Glomerular endothelial cell (primary cell): ENCODE data around the gene UNC119B. TPM values are rescaled to one million over a fixed set of nuclear protein-coding genes. Genes with fewer than 3 reads are reported as not detected.

ENCODE experiments used
- DNase-seq: peaks from one replicate; pipeline ENCODE4 v3.0.0-alpha.2; 2011; ENCODE audit warnings: low read depth, low spot score; ENCODE audit errors: extremely low read depth
- total RNA-seq: library from RNA; depleted of rRNA; stranded (reverse); fragments of >200 nt; gene quantifications from 2 replicates; pipeline ENCODE4 v1.2.3, GENCODE V29; 2015

UNC119B gene
- total RNA-seq, 1 donor from 2014 or later, result 25.3 TPM

DNA sequence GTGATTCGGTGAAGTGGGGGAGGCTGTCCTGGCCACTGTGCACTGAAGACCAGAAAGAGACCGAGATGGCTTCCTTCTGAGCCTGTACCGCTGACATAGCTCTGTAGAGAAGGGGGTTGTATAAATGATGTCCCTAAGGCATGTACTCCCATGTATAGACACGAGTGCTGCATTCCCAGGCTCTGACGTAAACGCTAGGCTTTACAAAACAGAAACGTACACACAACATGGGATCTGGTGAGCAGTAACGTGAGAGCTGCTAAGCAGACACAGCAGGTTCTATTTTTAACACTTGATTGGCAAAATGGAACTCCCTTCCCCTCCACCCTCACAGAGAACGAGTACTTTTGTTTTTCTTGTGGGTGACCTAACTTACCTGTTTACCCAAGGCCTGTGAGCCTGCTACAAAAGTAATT, 51.3 kb downstream of the UNC119B start:
- no peak for DNase-seq

DNA sequence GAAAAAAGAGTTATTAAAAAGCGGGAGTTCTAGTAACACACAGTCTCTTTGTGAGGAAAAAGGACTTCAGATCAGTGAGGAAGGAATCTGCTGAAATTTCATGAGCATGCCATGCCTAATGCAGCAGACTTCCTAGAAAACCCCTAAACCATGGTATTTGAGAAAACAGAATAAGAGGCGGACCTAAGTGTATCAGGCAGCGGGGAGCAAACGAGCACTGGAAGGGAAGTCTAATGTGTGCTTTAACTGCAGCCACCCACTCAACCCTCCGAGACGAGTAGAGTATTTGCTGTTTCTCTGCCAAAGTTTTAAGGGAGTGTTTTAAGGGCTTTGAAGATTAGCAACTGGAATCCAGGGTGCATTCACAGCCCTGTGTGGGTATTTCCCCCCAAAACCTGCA, 51.8 kb downstream of the UNC119B start:
- DNase-seq, result no peak

- no peak for DNase-seq
These were observed 53.0 kb downstream of the UNC119B start for GRCh38 chr12:120763250-120763649.

DNA sequence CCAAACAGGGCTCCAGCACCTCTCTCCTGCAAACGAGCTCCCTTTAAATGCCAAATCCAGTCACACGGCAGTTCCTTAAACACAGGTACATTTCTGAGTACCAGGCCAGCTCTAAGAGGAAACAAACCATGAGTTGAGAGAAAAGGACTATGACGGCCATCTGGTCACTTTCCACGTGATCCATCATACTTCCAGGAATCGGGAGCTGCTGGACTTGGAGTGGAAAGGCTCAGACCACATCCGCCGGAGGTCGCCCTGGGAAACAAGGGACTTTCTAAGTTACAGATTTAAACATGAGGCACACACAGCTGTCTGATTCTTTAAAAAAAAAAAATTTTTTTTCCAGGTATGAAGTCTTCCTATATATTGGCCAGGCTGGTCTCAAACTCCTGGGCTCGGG, 54.6 kb downstream of the UNC119B start:
- no peak for DNase-seq

GRCh38 chr12:120766566-120766965, 56.3 kb downstream of the UNC119B start:
- no peak for DNase-seq

- no peak for DNase-seq
These were observed 57.1 kb downstream of the UNC119B start for GRCh38 chr12:120767071-120768024.

DNA sequence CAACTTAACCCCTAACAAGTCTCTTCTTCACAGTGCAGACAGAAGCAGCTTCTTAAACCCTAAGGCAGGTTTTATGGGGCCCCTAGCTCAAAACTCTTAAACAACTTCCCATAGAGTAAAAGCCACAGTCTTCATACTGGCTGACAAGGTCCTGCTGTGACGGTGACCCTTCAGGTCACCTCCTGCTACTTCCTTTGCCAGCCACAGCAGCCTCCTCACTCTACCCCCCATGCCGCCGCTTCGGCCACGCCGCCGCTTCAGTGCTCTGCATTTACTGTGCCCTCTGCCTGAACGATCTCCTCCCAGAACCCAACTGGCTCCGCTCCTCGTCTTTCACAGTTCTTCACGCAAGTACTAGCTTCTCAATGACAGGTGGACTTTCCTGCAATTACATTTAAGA, 60.8 kb downstream of the UNC119B start:
- no peak for DNase-seq

Other genes with a start within 250 kb of the UNC119B start
- 77.6 and 104 TPM in 2 replicates for gene SRSF9, start 240.7 kb upstream of the UNC119B start, total RNA-seq
- gene DYNLL1, start 214.3 kb upstream of the UNC119B start, total RNA-seq, result 425 and 462 TPM in 2 replicates
- 17.6 and 30.3 TPM in 2 replicates for gene COQ5, start 181.3 kb upstream of the UNC119B start, total RNA-seq
- gene RNF10, start 176.1 kb upstream of the UNC119B start, total RNA-seq, result 97.2 and 111 TPM in 2 replicates
- gene POP5, start 129.1 kb upstream of the UNC119B start, total RNA-seq, result 16.3 and 17.9 TPM in 2 replicates
- 0.82 TPM in 1 of 2 replicates, not detected in the other for gene CABP1, start 69.8 kb upstream of the UNC119B start, total RNA-seq
- gene MLEC, start 23.3 kb upstream of the UNC119B start, total RNA-seq, result 73.3 and 78.3 TPM in 2 replicates
- 10.8 and 18.4 TPM in 2 replicates for gene ACADS, start 15.4 kb downstream of the UNC119B start, total RNA-seq
- 19.7 and 33.7 TPM in 2 replicates for gene SPPL3, start 193.9 kb downstream of the UNC119B start, total RNA-seq